ENCODE data around the gene MED27.

MED27 gene

GRCh38 chr9:131986576-131986975 is 93.1 kb downstream of the MED27 start:
- TF ChIP-seq CTCF (conservative IDR thresholded peaks at IDR 0.05; ENCODE audit: low read length): no peak
- no peak for TF ChIP-seq EZH2phosphoT487 (IDR thresholded peaks at IDR 0.05; ENCODE audit: borderline replicate concordance)
- no peak overlapping the region for H3K9ac ChIP-seq (ENCODE audit: low read depth, low read length, poor library complexity, severe bottlenecking)
- H3K4me3 ChIP-seq (ENCODE audit: low read length, poor library complexity, severe bottlenecking): no peak overlapping the region
- H3F3A ChIP-seq (ENCODE audit: low read depth): no peaks in the 10 kb centered on the region
- no peaks in the 10 kb centered on the region for H3K36me3 ChIP-seq (ENCODE audit: insufficient read depth, low read length)
- peaks cover 7% of the 10 kb centered on the region; the same call in 1 of the 2 replicates for H3K79me2 ChIP-seq (ENCODE audit: insufficient read depth, low read length)
- no peaks in the 10 kb centered on the region for H3K4me1 ChIP-seq (ENCODE audit: insufficient read depth, low read length, poor library complexity, severe bottlenecking)
- H3K27me3 ChIP-seq (ENCODE audit: insufficient read depth, low read length, poor library complexity, severe bottlenecking): no peaks in the 10 kb centered on the region
- no peaks in the 10 kb centered on the region for H3K9me3 ChIP-seq (ENCODE audit: insufficient read depth, low read depth, low read length)
- H4K20me1 ChIP-seq (ENCODE audit: insufficient read depth, low read length, poor library complexity, severe bottlenecking): peaks cover 5% of the 10 kb centered on the region
- no peak overlapping the region for H3K4me2 ChIP-seq (ENCODE audit: low read depth, low read length, poor library complexity, severe bottlenecking)
- H2AFZ ChIP-seq (ENCODE audit: low read length): no peak overlapping the region
- no peaks in the 10 kb centered on the region for H3K9me2 ChIP-seq (replicated peaks; ENCODE audit: low read depth, low read length)

- no peaks in the 10 kb centered on the region for H3K27me3 ChIP-seq (ENCODE audit: insufficient read depth, low read length, poor library complexity, severe bottlenecking)
- H3K9me2 ChIP-seq (replicated peaks; ENCODE audit: low read depth, low read length): no peaks in the 10 kb centered on the region
- no peaks in the 10 kb centered on the region for H3K9me3 ChIP-seq (ENCODE audit: insufficient read depth, low read depth, low read length)
- H3K9ac ChIP-seq (ENCODE audit: low read depth, low read length, poor library complexity, severe bottlenecking): no peak overlapping the region
- no peak for TF ChIP-seq CTCF (conservative IDR thresholded peaks at IDR 0.05; ENCODE audit: low read length)
- no peak for TF ChIP-seq EZH2phosphoT487 (IDR thresholded peaks at IDR 0.05; ENCODE audit: borderline replicate concordance)
- no peak overlapping the region for H2AFZ ChIP-seq (ENCODE audit: low read length)
- no peak overlapping the region for H3K4me3 ChIP-seq (ENCODE audit: low read length, poor library complexity, severe bottlenecking)
- no peaks in the 10 kb centered on the region for H3F3A ChIP-seq (ENCODE audit: low read depth)
- H3K4me2 ChIP-seq (ENCODE audit: low read depth, low read length, poor library complexity, severe bottlenecking): no peak overlapping the region
- H3K36me3 ChIP-seq (ENCODE audit: insufficient read depth, low read length): no peaks in the 10 kb centered on the region
- no peaks in the 10 kb centered on the region for H3K4me1 ChIP-seq (ENCODE audit: insufficient read depth, low read length, poor library complexity, severe bottlenecking)
- peaks cover 7% of the 10 kb centered on the region; the same call in 1 of the 2 replicates for H3K79me2 ChIP-seq (ENCODE audit: insufficient read depth, low read length)
- peaks cover 5% of the 10 kb centered on the region for H4K20me1 ChIP-seq (ENCODE audit: insufficient read depth, low read length, poor library complexity, severe bottlenecking)
Observed at GRCh38 chr9:131986089-131986488, 93.6 kb downstream of the MED27 start.

- TF ChIP-seq CTCF (conservative IDR thresholded peaks at IDR 0.05; ENCODE audit: low read length) (no peak), EZH2phosphoT487 (IDR thresholded peaks at IDR 0.05; ENCODE audit: borderline replicate concordance) (no peak)
- Histone ChIP-seq H2AFZ (ENCODE audit: low read length) (no peak overlapping the region), H4K20me1 (ENCODE audit: insufficient read depth, low read length, poor library complexity, severe bottlenecking) (no peaks in the 10 kb centered on the region), H3K36me3 (ENCODE audit: insufficient read depth, low read length) (no peaks in the 10 kb centered on the region), H3K9me3 (ENCODE audit: insufficient read depth, low read depth, low read length) (no peaks in the 10 kb centered on the region), H3K79me2 (ENCODE audit: insufficient read depth, low read length) (no peaks in the 10 kb centered on the region; the same call in 1 of the 2 replicates), H3K4me1 (ENCODE audit: insufficient read depth, low read length, poor library complexity, severe bottlenecking) (no peaks in the 10 kb centered on the region), H3K4me3 (ENCODE audit: low read length, poor library complexity, severe bottlenecking) (no peak overlapping the region), H3K4me2 (ENCODE audit: low read depth, low read length, poor library complexity, severe bottlenecking) (no peak overlapping the region), H3F3A (ENCODE audit: low read depth) (no peaks in the 10 kb centered on the region), H3K9me2 (replicated peaks; ENCODE audit: low read depth, low read length) (no peaks in the 10 kb centered on the region), H3K9ac (ENCODE audit: low read depth, low read length, poor library complexity, severe bottlenecking) (no peak overlapping the region), H3K27me3 (ENCODE audit: insufficient read depth, low read length, poor library complexity, severe bottlenecking) (no peaks in the 10 kb centered on the region)
Observed at GRCh38 chr9:131984564-131984963, 95.1 kb downstream of the MED27 start.
